Stomach (tissue), 9 donors: Measurements from ENCODE around the gene C3. TPM values are rescaled to one million over a fixed set of nuclear protein-coding genes. Genes with fewer than 3 reads are reported as not detected.

Experiments
- DNase-seq, 2 donors: peaks; one replicate each; pipeline versions ENCODE4 v3.0.0 to v3.0.0-alpha.2; 2013 to 2019
- H3K27ac ChIP-seq, 5 donors: fragments of 200-600 bp in 4 of 5; sonication (generic) in 4 of 5; one replicate each; pipeline ENCODE4 v1.5.1; 2013 to 2019; ENCODE audit warnings: mild to moderate bottlenecking in 1 of 5, moderate library complexity in 1 of 5
- H3K27me3 ChIP-seq, 3 donors: fragments of 200-600 bp; sonication (generic); one replicate each; pipeline ENCODE4 v1.5.1; 2017 to 2019; ENCODE audit warnings: mixed run types in 1 of 3
- H3K36me3 ChIP-seq, 4 donors: fragments of 200-600 bp; sonication (generic); 1 replicate in 3 of 4; 2 replicates in 1 of 4; pipeline ENCODE4 v1.5.1; 2016 to 2019
- H3K4me1 ChIP-seq, 4 donors: fragments of 200-600 bp; sonication (generic); one replicate each; pipeline ENCODE4 v1.5.1; 2016 to 2019
- H3K4me3 ChIP-seq, 4 donors: fragments of 200-600 bp; sonication (generic) in 3 of 4; one replicate each; pipeline ENCODE4 v1.5.1; 2016 to 2019; ENCODE audit warnings: mild to moderate bottlenecking in 1 of 4
- H3K9me3 ChIP-seq, 4 donors: fragments of 200-600 bp; sonication (generic); one replicate each; pipeline ENCODE4 v1.5.1; 2016 to 2019
- EP300 ChIP-seq: sonication (generic); formaldehyde crosslinking; IDR thresholded peaks from one replicate; pipeline ENCODE4 v1.6.1; 2017; ENCODE audit warnings: antibody characterized with exemption
- POLR2A ChIP-seq, 4 donors: fragments of 450-650 bp; IDR thresholded peaks; one replicate each; pipeline ENCODE4 v1.6.1; 2016; ENCODE audit warnings: antibody characterized with exemption in 4 of 4, control low read depth in 2 of 4, mild to moderate bottlenecking in 1 of 4, moderate library complexity in 1 of 4
- POLR2AphosphoS5 ChIP-seq, 3 donors: sonication (generic); formaldehyde crosslinking; IDR thresholded peaks; one replicate each; pipeline ENCODE4 v1.6.1; 2016; ENCODE audit warnings: antibody characterized with exemption in 3 of 3
- WGBS, 5 donors: extraction: QIAGEN DNeasy Blood & Tissue Kit in 3 of 5; methylation state at CpG; one replicate each; pipeline versions ENCODE4 v1.1.5 to v1.1.7; 2013 to 2018; 5-methylcytosine and 5-hydroxymethylcytosine counted together
- intact Hi-C: fragments of 100-400 bp; cut with DNase I; formaldehyde crosslinking; loops from one replicate; pipeline ENCODE4 v1.15.1; 2023; ENCODE audit warnings: low total_unique reads
- polyA plus RNA-seq, 3 donors: library from polyadenylated mRNA; stranded (reverse); fragments of 200-250 nt; gene quantifications; one replicate each; pipeline ENCODE4 v1.2.3, GENCODE V29; 2013
- total RNA-seq, 5 donors: library from RNA; depleted of rRNA; stranded (reverse); fragments of >200 nt; gene quantifications; one replicate each; pipeline versions ENCODE4 v1.1.0 to v1.2.3, GENCODE V29; 2014 to 2016
- TF ChIP-seq, protein P1 (sequence below), 7 experiments: fragments of 450-650 bp in 4 of 7; fragments of 200-600 bp in 3 of 7; sonication (generic) in 3 of 7; IDR thresholded peaks; one replicate each; pipeline ENCODE4 v1.5.1; 2016 to 2019; ENCODE audit warnings: antibody characterized with exemption in 7 of 7, control low read depth in 2 of 7, mild to moderate bottlenecking in 1 of 7
- donor health status: healthy with polysubstance abuse.
- donor health status: Bipolar disorder and iron deficiency.
- donor health status: healthy.

The C3 gene
- total and polyA plus RNA-seq, 8 donors = 22.8 to 1,672 (median 221) TPM

- H3K27me3 ChIP-seq = peaks cover 0 to 9% (median 0%) of the 10 kb centered on the region in 3 donors
- H3K9me3 ChIP-seq = no peaks in the 10 kb centered on the region
- H3K36me3 ChIP-seq = peaks cover 0 to 10% (median 0%) of the 10 kb centered on the region in 4 donors
- TF ChIP-seq EP300 (no peak), POLR2AphosphoS5 (IDR thresholded peaks at IDR 0.05) (no peak), POLR2A (IDR thresholded peaks at IDR 0.05) (no peak)
- TF ChIP-seq, protein P1, sequence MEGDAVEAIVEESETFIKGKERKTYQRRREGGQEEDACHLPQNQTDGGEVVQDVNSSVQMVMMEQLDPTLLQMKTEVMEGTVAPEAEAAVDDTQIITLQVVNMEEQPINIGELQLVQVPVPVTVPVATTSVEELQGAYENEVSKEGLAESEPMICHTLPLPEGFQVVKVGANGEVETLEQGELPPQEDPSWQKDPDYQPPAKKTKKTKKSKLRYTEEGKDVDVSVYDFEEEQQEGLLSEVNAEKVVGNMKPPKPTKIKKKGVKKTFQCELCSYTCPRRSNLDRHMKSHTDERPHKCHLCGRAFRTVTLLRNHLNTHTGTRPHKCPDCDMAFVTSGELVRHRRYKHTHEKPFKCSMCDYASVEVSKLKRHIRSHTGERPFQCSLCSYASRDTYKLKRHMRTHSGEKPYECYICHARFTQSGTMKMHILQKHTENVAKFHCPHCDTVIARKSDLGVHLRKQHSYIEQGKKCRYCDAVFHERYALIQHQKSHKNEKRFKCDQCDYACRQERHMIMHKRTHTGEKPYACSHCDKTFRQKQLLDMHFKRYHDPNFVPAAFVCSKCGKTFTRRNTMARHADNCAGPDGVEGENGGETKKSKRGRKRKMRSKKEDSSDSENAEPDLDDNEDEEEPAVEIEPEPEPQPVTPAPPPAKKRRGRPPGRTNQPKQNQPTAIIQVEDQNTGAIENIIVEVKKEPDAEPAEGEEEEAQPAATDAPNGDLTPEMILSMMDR (IDR thresholded peaks at IDR 0.05) = no peak
- no peaks in the 10 kb centered on the region for H3K4me1 ChIP-seq
- H3K4me3 ChIP-seq = no peak overlapping the region
- intact Hi-C loops = no loop called here
- DNase-seq = no peak
- no peak overlapping the region for H3K27ac ChIP-seq
Measured at GRCh38 chr19:6699935-6700334, 20.5 kb downstream of the C3 start.

GRCh38 chr19:6697291-6697690 lies 23.2 kb downstream of the C3 start:
- intact Hi-C loops = no loop called here
- 75 to 83% (median 81%) methylated on average over 13 of the region's 13 CpGs for WGBS, 5 donors

DNA sequence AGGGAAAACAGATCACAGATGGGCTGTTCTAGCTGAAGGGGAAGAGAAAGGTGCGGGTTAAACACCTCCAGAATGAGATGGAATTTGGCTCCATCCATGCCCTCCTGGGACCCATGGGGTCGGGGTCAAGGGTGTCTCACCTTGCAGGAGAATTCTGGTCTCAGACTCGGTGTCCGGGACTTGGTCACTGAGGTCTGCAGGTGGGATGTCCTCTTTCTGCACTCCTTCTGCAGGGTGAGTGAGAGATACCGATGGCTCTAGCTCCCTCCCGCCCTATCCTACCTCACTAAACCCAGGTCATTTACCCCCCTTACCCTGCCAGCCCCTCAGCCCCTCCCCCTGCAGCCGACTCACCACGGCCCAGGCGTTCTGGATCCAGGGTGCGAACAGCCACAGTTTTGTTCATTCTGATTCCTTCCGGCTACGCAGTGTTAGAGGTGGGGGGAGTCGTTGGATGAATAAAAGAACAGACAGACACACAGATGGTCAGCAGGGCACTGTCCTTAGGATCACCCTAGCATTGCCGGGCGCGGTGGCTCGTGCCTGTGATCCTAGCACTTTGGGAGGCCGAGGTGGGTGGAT lies 24.1 kb downstream of the C3 start:
- Histone ChIP-seq H3K4me1 (no peaks in the 10 kb centered on the region), H3K4me3 (no peak overlapping the region), H3K9me3 (no peaks in the 10 kb centered on the region), H3K36me3 (peaks cover 0 to 13% (median 8%) of the 10 kb centered on the region in 4 donors), H3K27me3 (peaks cover 0 to 8% (median 0%) of the 10 kb centered on the region in 3 donors), H3K27ac (no peak overlapping the region)
- intact Hi-C loops = no loop called here
- WGBS, 5 donors = 78 to 85% (median 83%) methylated on average over 18 of the region's 18 CpGs
- TF ChIP-seq POLR2A (IDR thresholded peaks at IDR 0.05) (no peak), EP300 (no peak), POLR2AphosphoS5 (IDR thresholded peaks at IDR 0.05) (no peak)
- TF ChIP-seq, protein P1 (IDR thresholded peaks at IDR 0.05) = no peak
- no peak for DNase-seq

More at GRCh38 chr19:6697291-6697690, 23.2 kb downstream of the C3 start:
- H3K9me3 ChIP-seq = no peaks in the 10 kb centered on the region
- TF ChIP-seq POLR2A (IDR thresholded peaks at IDR 0.05) (no peak), POLR2AphosphoS5 (IDR thresholded peaks at IDR 0.05) (no peak), EP300 (no peak)
- TF ChIP-seq, protein P1 (IDR thresholded peaks at IDR 0.05) = no peak
- H3K4me3 ChIP-seq = no peak overlapping the region
- peaks cover 0 to 14% (median 0%) of the 10 kb centered on the region in 3 donors for H3K27me3 ChIP-seq
- no peak for DNase-seq
- no peaks in the 10 kb centered on the region for H3K4me1 ChIP-seq
- H3K27ac ChIP-seq = no peak overlapping the region
- H3K36me3 ChIP-seq = peaks cover 0 to 16% (median 8%) of the 10 kb centered on the region in 4 donors

- intact Hi-C loops = no loop called here
- no peaks in the 10 kb centered on the region for H3K4me1 ChIP-seq
- WGBS, 5 donors = 92 to 96% (median 94%) methylated on average over 18 to 25 of the region's 25 CpGs
- no peaks in the 10 kb centered on the region for H3K9me3 ChIP-seq
- H3K27me3 ChIP-seq = peaks cover 0 to 13% (median 0%) of the 10 kb centered on the region in 3 donors
- DNase-seq = no peak
- TF ChIP-seq, protein P1 (IDR thresholded peaks at IDR 0.05) = no peak
- TF ChIP-seq EP300 (no peak), POLR2AphosphoS5 (IDR thresholded peaks at IDR 0.05) (no peak), POLR2A (IDR thresholded peaks at IDR 0.05) (no peak)
- H3K36me3 ChIP-seq = peaks cover 0 to 19% (median 8%) of the 10 kb centered on the region in 4 donors
- H3K4me3 ChIP-seq = no peak overlapping the region
- H3K27ac ChIP-seq = no peak overlapping the region
Measured at GRCh38 chr19:6694147-6694815, 26.2 kb downstream of the C3 start.
